GM23248 (cell line): ENCODE data around the gene ZNF367. TPM values are rescaled to one million over a fixed set of nuclear protein-coding genes. Genes with fewer than 3 reads are reported as not detected.

Source experiments
- DNase-seq: peaks from one replicate; pipeline ENCODE4 v3.0.0-alpha.2; 2015
- H2AFZ ChIP-seq: fragments of 200-600 bp; sonication (generic); 2 replicates; pipeline ENCODE4 v1.6.1; 2016; ENCODE audit warnings: antibody characterized with exemption
- H3F3A ChIP-seq: fragments of 200-600 bp; sonication (generic); 2 replicates; pipeline ENCODE4 v1.6.1; 2016; ENCODE audit warnings: mild to moderate bottlenecking, antibody characterized with exemption, mixed run types; ENCODE audit not compliant: insufficient read depth
- H3K27ac ChIP-seq: fragments of 200-600 bp; sonication (generic); 2 replicates; pipeline ENCODE4 v1.5.1; 2016; ENCODE audit warnings: mild to moderate bottlenecking
- H3K27me3 ChIP-seq: fragments of 200-600 bp; sonication (generic); replicated peaks from 2 replicates; pipeline ENCODE4 v1.6.1; 2016; ENCODE audit warnings: mild to moderate bottlenecking; ENCODE audit not compliant: insufficient read depth
- H3K36me3 ChIP-seq: fragments of 200-600 bp; sonication (generic); 2 replicates; pipeline ENCODE4 v1.6.1; 2016; ENCODE audit warnings: low read depth, mild to moderate bottlenecking
- H3K4me1 ChIP-seq: fragments of 200-600 bp; sonication (generic); 2 replicates; pipeline ENCODE4 v1.6.1; 2016; ENCODE audit warnings: mild to moderate bottlenecking; ENCODE audit not compliant: insufficient read depth
- H3K4me2 ChIP-seq: fragments of 200-600 bp; sonication (generic); one replicate; pipeline ENCODE4 v1.6.1; 2016; ENCODE audit warnings: mild to moderate bottlenecking; ENCODE audit not compliant: unreplicated experiment
- H3K4me3 ChIP-seq: fragments of 200-600 bp; sonication (generic); 2 replicates; pipeline ENCODE4 v1.5.1; 2016; ENCODE audit warnings: mild to moderate bottlenecking
- H3K79me2 ChIP-seq: fragments of 200-600 bp; sonication (generic); 2 replicates; pipeline ENCODE4 v1.6.1; 2016; ENCODE audit warnings: mild to moderate bottlenecking; ENCODE audit not compliant: insufficient read depth
- H3K9ac ChIP-seq: fragments of 200-600 bp; sonication (generic); 2 replicates; pipeline ENCODE4 v1.6.1; 2016; ENCODE audit warnings: mild to moderate bottlenecking
- H3K9me2 ChIP-seq: fragments of 200-600 bp; sonication (generic); 2 replicates; pipeline ENCODE4 v1.6.1; 2016; ENCODE audit warnings: mixed run types, mild to moderate bottlenecking, moderate library complexity; ENCODE audit not compliant: insufficient read depth
- H3K9me3 ChIP-seq: fragments of 200-600 bp; sonication (generic); one replicate; pipeline ENCODE4 v1.6.1; 2017; ENCODE audit warnings: low read depth
- H4K20me1 ChIP-seq: fragments of 200-600 bp; sonication (generic); 2 replicates; pipeline ENCODE4 v1.6.0; 2016; ENCODE audit not compliant: insufficient read depth
- EZH2 ChIP-seq: fragments of 200-600 bp; sonication (generic); IDR thresholded peaks from 2 replicates; pipeline ENCODE4 v1.6.1; 2018; ENCODE audit warnings: antibody characterized with exemption, mild to moderate bottlenecking; ENCODE audit not compliant: insufficient read depth, poor library complexity, severe bottlenecking
- EZH2phosphoT487 ChIP-seq: fragments of 200-600 bp; sonication (generic); IDR thresholded peaks from 2 replicates; pipeline ENCODE4 v1.6.1; 2018; ENCODE audit warnings: antibody characterized with exemption, moderate library complexity, mild to moderate bottlenecking, low read depth; ENCODE audit not compliant: insufficient read depth
- WGBS, 2 experiments: methylation state at CpG; one replicate each; pipeline ENCODE4 v1.1.6; 2015 to 2017; ENCODE audit warnings: low lambda C conversion rate in 2 of 2, low coverage in 1 of 2; ENCODE audit errors: missing lambda C conversion rate in 2 of 2; 5-methylcytosine and 5-hydroxymethylcytosine counted together
- in situ Hi-C: fragments of 300-500 bp; cut with MboI; formaldehyde crosslinking; loops from 2 replicates; pipeline ENCODE4 v1.15.0; 2020
- polyA plus RNA-seq: library from polyadenylated mRNA; unstranded; fragments of >200 nt; fragmentation: Nextera tagmentation; extraction: Ambion mirVana; gene quantifications from 2 replicates; pipeline ENCODE4 v1.2.1, GENCODE V29; 2016
- total RNA-seq: library from RNA; depleted of rRNA; stranded (reverse); fragments of >200 nt; shearing (Covaris generic); gene quantifications from 2 replicates; pipeline ENCODE4 v1.2.3, GENCODE V29; 2014

Gene ZNF367
- total and polyA plus RNA-seq, 2 experiments from 2014 or later: 2.1 to 9.3 TPM

- Histone ChIP-seq H3K27me3 (no peaks in the 10 kb centered on the region), H3K4me1 (peaks cover 10% of the 10 kb centered on the region), H3K27ac (no peak overlapping the region), H3K36me3 (no peaks in the 10 kb centered on the region), H4K20me1 (no peaks in the 10 kb centered on the region), H2AFZ (no peak overlapping the region), H3K79me2 (no peaks in the 10 kb centered on the region), H3K4me3 (no peak overlapping the region), H3K4me2 (no peak overlapping the region), H3K9ac (no peak overlapping the region), H3K9me2 (no peaks in the 10 kb centered on the region), H3K9me3 (no peaks in the 10 kb centered on the region), H3F3A (peaks cover 30% of the 10 kb centered on the region)
- DNase-seq: no peak
- in situ Hi-C loops: no loop called here
- WGBS, 2 experiments: 97 to 99% methylated on average over 9 of the region's 9 CpGs
- no peak for TF ChIP-seq EZH2
- TF ChIP-seq EZH2phosphoT487: no peak
These were observed 72.6 kb downstream of the ZNF367 start for GRCh38 chr9:96345551-96345950.

- no peaks in the 10 kb centered on the region for H4K20me1 ChIP-seq
- 32 to 43% methylated on average over 6 of the region's 6 CpGs for WGBS, 2 experiments
- peak overlapping the region; percentile 40 for H3K4me2 ChIP-seq
- H3K4me1 ChIP-seq: peaks cover 16% of the 10 kb centered on the region
- in situ Hi-C loops: no loop called here
- H3K9me2 ChIP-seq: no peaks in the 10 kb centered on the region
- H3K27me3 ChIP-seq: no peaks in the 10 kb centered on the region
- no peaks in the 10 kb centered on the region for H3K36me3 ChIP-seq
- peaks cover 36% of the 10 kb centered on the region for H3F3A ChIP-seq
- no peak overlapping the region for H2AFZ ChIP-seq
- H3K9me3 ChIP-seq: no peaks in the 10 kb centered on the region
- H3K27ac ChIP-seq: no peak overlapping the region
- TF ChIP-seq EZH2 (no peak), EZH2phosphoT487 (no peak)
- H3K9ac ChIP-seq: no peak overlapping the region
- DNase-seq: peak; percentile 89
- H3K79me2 ChIP-seq: no peaks in the 10 kb centered on the region
- no peak overlapping the region for H3K4me3 ChIP-seq
These were observed 73.6 kb downstream of the ZNF367 start for GRCh38 chr9:96344458-96345180.

GRCh38 chr9:96343515-96344360, 74.4 kb downstream of the ZNF367 start:
- H2AFZ ChIP-seq: no peak overlapping the region
- H3K4me3 ChIP-seq: no peak overlapping the region
- WGBS, 2 experiments: 78 to 81% methylated on average over 5 of the region's 5 CpGs

GRCh38 chr9:96342571-96343245, 75.5 kb downstream of the ZNF367 start:
- in situ Hi-C loops: no loop called here
- no peak overlapping the region for H3K9ac ChIP-seq
- no peak for TF ChIP-seq EZH2phosphoT487
- no peak for TF ChIP-seq EZH2

More at GRCh38 chr9:96343515-96344360, 74.4 kb downstream of the ZNF367 start:
- Histone ChIP-seq H3K79me2 (no peaks in the 10 kb centered on the region), H3K9me3 (no peaks in the 10 kb centered on the region), H3K4me2 (peak overlapping the region; percentile 40), H3K9ac (no peak overlapping the region), H4K20me1 (no peaks in the 10 kb centered on the region), H3F3A (peaks cover 45% of the 10 kb centered on the region), H3K36me3 (no peaks in the 10 kb centered on the region), H3K4me1 (peaks cover 24% of the 10 kb centered on the region), H3K27me3 (no peaks in the 10 kb centered on the region), H3K27ac (no peak overlapping the region), H3K9me2 (no peaks in the 10 kb centered on the region)
- no peak for DNase-seq
- in situ Hi-C loops: no loop called here
- TF ChIP-seq EZH2 (no peak), EZH2phosphoT487 (no peak)

More at GRCh38 chr9:96342571-96343245, 75.5 kb downstream of the ZNF367 start:
- Histone ChIP-seq H3K4me1 (peaks cover 24% of the 10 kb centered on the region), H3K27ac (no peak overlapping the region), H3K4me3 (no peak overlapping the region), H3K4me2 (no peak overlapping the region), H3K9me2 (no peaks in the 10 kb centered on the region), H2AFZ (no peak overlapping the region), H3K9me3 (no peaks in the 10 kb centered on the region), H3K79me2 (no peaks in the 10 kb centered on the region), H3K27me3 (0 out of 2 replicates have a peak, but pooled peaks cover 5% of the 10 kb centered on the region), H4K20me1 (no peaks in the 10 kb centered on the region), H3K36me3 (no peaks in the 10 kb centered on the region), H3F3A (peaks cover 47% of the 10 kb centered on the region)
- no peak for DNase-seq
- WGBS, 2 experiments: 95 to 96% methylated on average over 20 of the region's 20 CpGs
